H1 (cell line): ENCODE data around the gene KRT7. TPM values are rescaled to one million over a fixed set of nuclear protein-coding genes. Genes with fewer than 3 reads are reported as not detected.
A peak's percentile ranks its signal among the peaks of the same experiment; 100 is the strongest.

Source experiments
- CTCF ChIA-PET: fragments of 300-600 bp; sonication (Branson Sonifier 250); formaldehyde crosslinking; loops from one replicate; lab custom pipeline; 2021; ENCODE audit not compliant: partially characterized antibody; lab: Charles Lee
- POLR2A ChIA-PET: fragments of 300-600 bp; sonication (Branson Sonifier 250); formaldehyde crosslinking; loops from one replicate; lab custom pipeline; 2021; ENCODE audit warnings: inconsistent platforms; ENCODE audit not compliant: partially characterized antibody; lab: Charles Lee
- DNase-seq, 2 experiments: peaks; one replicate each; pipeline versions ENCODE4 v3.0.0 to v3.0.0-alpha.2; 2010 to 2022; ENCODE audit warnings: low spot score in 2 of 2, low read depth in 1 of 2, mixed read lengths in 1 of 2
- FAIRE-seq: peaks from 2 replicates; lab custom pipeline; 2011; peaks lifted over from hg19 to GRCh38; lab: Jason Lieb, UNC
- H2AFZ ChIP-seq: 2 replicates; pipeline ENCODE4 v1.8.1; 2012; ENCODE audit warnings: low read length, inconsistent platforms
- H2AK5ac ChIP-seq: 2 replicates; pipeline ENCODE4 v1.6.1; 2013; ENCODE audit warnings: low read depth, low read length
- H2BK120ac ChIP-seq: replicated peaks from 2 replicates; pipeline ENCODE3; 2013; ENCODE audit warnings: low read depth, low read length, inconsistent platforms
- H2BK12ac ChIP-seq: 2 replicates; pipeline ENCODE4 v1.6.1; 2013; ENCODE audit warnings: low read depth, low read length
- H2BK15ac ChIP-seq: 2 replicates; pipeline ENCODE4 v1.6.1; 2013; ENCODE audit warnings: low read length
- H2BK20ac ChIP-seq: 2 replicates; pipeline ENCODE4 v1.6.1; 2013; ENCODE audit warnings: low read length
- H2BK5ac ChIP-seq: 2 replicates; pipeline ENCODE4 v1.6.1; 2013; ENCODE audit warnings: low read depth, low read length
- H3K14ac ChIP-seq: 2 replicates; pipeline ENCODE4 v1.6.1; 2013; ENCODE audit warnings: inconsistent platforms; ENCODE audit not compliant: insufficient read length
- H3K18ac ChIP-seq: 2 replicates; pipeline ENCODE4 v1.6.1; 2013; ENCODE audit warnings: low read length; ENCODE audit errors: extremely low read depth
- H3K23ac ChIP-seq: 2 replicates; pipeline ENCODE4 v1.6.1; 2013; ENCODE audit warnings: inconsistent platforms; ENCODE audit not compliant: insufficient read length
- H3K23me2 ChIP-seq: 2 replicates; pipeline ENCODE4 v1.6.1; 2013; ENCODE audit warnings: low read depth, low read length
- H3K27ac ChIP-seq: 2 replicates; pipeline ENCODE4 v1.6.1; 2011; ENCODE audit warnings: low read depth, low read length, inconsistent platforms
- H3K27me3 ChIP-seq, 4 experiments: replicated peaks in 1 of 4; 1 replicate in 1 of 4; 2 replicates in 3 of 4; pipeline versions ENCODE4 v1.6.1 to v1.8.1; 2011 to 2013; ENCODE audit warnings: low read length in 3 of 4, mild to moderate bottlenecking in 3 of 4, inconsistent platforms in 2 of 4, mixed read lengths in 2 of 4, moderate library complexity in 1 of 4; ENCODE audit not compliant: control insufficient read depth in 3 of 4, insufficient read depth in 3 of 4; ENCODE audit errors: extremely low read depth in 1 of 4
- H3K36me3 ChIP-seq, 4 experiments: 2 replicates each; pipeline versions ENCODE4 v1.6.1 to v1.8.1; 2011 to 2013; ENCODE audit warnings: mild to moderate bottlenecking in 4 of 4, low read length in 3 of 4, moderate library complexity in 2 of 4, control low read depth in 1 of 4, inconsistent platforms in 1 of 4; ENCODE audit not compliant: insufficient read depth in 4 of 4, control insufficient read depth in 2 of 4
- H3K4ac ChIP-seq: replicated peaks from 2 replicates; pipeline ENCODE3; 2013; ENCODE audit warnings: low read length, low read depth, mixed read lengths, inconsistent platforms; ENCODE audit not compliant: insufficient read length
- H3K4me1 ChIP-seq, 4 experiments: replicated peaks in 1 of 4; 1 replicate in 1 of 4; 2 replicates in 3 of 4; pipeline versions ENCODE4 v1.6.1 to v1.8.1; 2011 to 2013; ENCODE audit warnings: low read length in 3 of 4, inconsistent platforms in 2 of 4, mixed read lengths in 1 of 4; ENCODE audit not compliant: insufficient read depth in 4 of 4, control insufficient read depth in 3 of 4
- H3K4me2 ChIP-seq, 2 experiments: 2 replicates each; pipeline versions ENCODE4 v1.6.1 to v1.8.1; 2011 to 2013; ENCODE audit warnings: low read depth in 2 of 2, low read length in 2 of 2, control low read depth in 1 of 2, inconsistent platforms in 1 of 2, mild to moderate bottlenecking in 1 of 2; ENCODE audit not compliant: insufficient read depth in 1 of 2
- H3K4me3 ChIP-seq, 4 experiments: fragments of 200-600, 300-600 bp in 1 of 4; sonication (generic), shearing (Covaris generic), sonication (Bioruptor Twin) in 1 of 4; 2 replicates each; pipeline versions ENCODE4 v1.5.1 to v1.8.1; 2011 to 2016; ENCODE audit warnings: low read length in 4 of 4, low read depth in 3 of 4, control low read depth in 2 of 4, inconsistent platforms in 2 of 4, mild to moderate bottlenecking in 2 of 4, mixed read lengths in 1 of 4, moderate library complexity in 1 of 4; ENCODE audit not compliant: insufficient read depth in 2 of 4; ENCODE audit errors: extremely low read depth in 1 of 4
- H3K56ac ChIP-seq: replicated peaks from 2 replicates; pipeline ENCODE3; 2013; ENCODE audit warnings: low read depth, mild to moderate bottlenecking, mixed read lengths, low read length, inconsistent platforms; ENCODE audit not compliant: insufficient read length
- H3K79me1 ChIP-seq: 2 replicates; pipeline ENCODE4 v1.6.1; 2013; ENCODE audit warnings: low read depth, low read length, control low read depth
- H3K79me2 ChIP-seq, 2 experiments: 2 replicates each; pipeline versions ENCODE4 v1.6.1 to v1.8.1; 2012 to 2013; ENCODE audit warnings: low read length in 2 of 2, mild to moderate bottlenecking in 2 of 2, inconsistent platforms in 1 of 2; ENCODE audit not compliant: insufficient read depth in 2 of 2, control insufficient read depth in 1 of 2
- H3K9ac ChIP-seq, 4 experiments: replicated peaks in 1 of 4; 1 replicate in 1 of 4; 2 replicates in 3 of 4; pipeline versions ENCODE4 v1.6.1 to v1.8.1; 2011 to 2013; ENCODE audit warnings: low read depth in 3 of 4, low read length in 3 of 4, control low read depth in 2 of 4, mild to moderate bottlenecking in 2 of 4, moderate library complexity in 2 of 4, inconsistent platforms in 1 of 4; ENCODE audit errors: extremely low read depth in 1 of 4
- H3K9me3 ChIP-seq, 2 experiments: 2 replicates each; pipeline versions ENCODE4 v1.6.1 to v1.8.1; 2012 to 2013; ENCODE audit warnings: mild to moderate bottlenecking in 2 of 2, moderate library complexity in 2 of 2, control low read depth in 1 of 2, inconsistent platforms in 1 of 2, low read depth in 1 of 2, low read length in 1 of 2, mixed read lengths in 1 of 2; ENCODE audit not compliant: insufficient read depth in 2 of 2
- H4K20me1 ChIP-seq, 2 experiments: replicated peaks in 1 of 2; 2 replicates each; pipeline versions ENCODE3 to v1.8.1; 2011 to 2013; ENCODE audit warnings: inconsistent platforms in 2 of 2, low read length in 2 of 2, mild to moderate bottlenecking in 1 of 2; ENCODE audit not compliant: insufficient read depth in 2 of 2, control insufficient read depth in 1 of 2
- H4K5ac ChIP-seq: 2 replicates; pipeline ENCODE4 v1.6.1; 2013; ENCODE audit warnings: low read length, low read depth, mixed read lengths, inconsistent platforms; ENCODE audit not compliant: insufficient read length
- H4K8ac ChIP-seq: 2 replicates; pipeline ENCODE4 v1.8.0; 2013; ENCODE audit warnings: mild to moderate bottlenecking, moderate library complexity, low read length, inconsistent platforms; ENCODE audit not compliant: insufficient read depth; ENCODE audit errors: extremely low read depth
- H4K91ac ChIP-seq: replicated peaks from 2 replicates; pipeline ENCODE3; 2013; ENCODE audit warnings: low read length, mixed read lengths, inconsistent platforms; ENCODE audit not compliant: insufficient read length
- WGBS, 2 experiments: shearing (Covaris generic) in 1 of 2; methylation state at CpG; one replicate each; pipeline versions ENCODE4 v1.1.6 to v1.1.7; 2013 to 2015; ENCODE audit warnings: low lambda C conversion rate in 2 of 2, mixed read lengths in 2 of 2, inconsistent platforms in 1 of 2, low coverage in 1 of 2, missing lambda C conversion rate in 1 of 2; ENCODE audit not compliant: insufficient replicate concordance in 2 of 2, insufficient coverage in 1 of 2, insufficient read length in 1 of 2; ENCODE audit errors: extremely low coverage in 1 of 2, missing lambda C conversion rate in 1 of 2; 5-methylcytosine and 5-hydroxymethylcytosine counted together
- polyA plus RNA-seq, 7 experiments: library from polyadenylated mRNA; depleted of rRNA in 3 of 7; stranded (reverse) in 5 of 7; unstranded in 2 of 7; fragments of >200 nt in 5 of 7; fragments of 200-250 nt in 2 of 7; gene quantifications; 1 replicate in 5 of 7; 2 replicates in 1 of 7; 4 replicates in 1 of 7; pipeline versions ENCODE4 v1.2.1 to v1.2.3, GENCODE V29; 2011 to 2013; ENCODE audit warnings: missing spikeins in 2 of 7, mixed read lengths in 2 of 7
- total RNA-seq: library from RNA; stranded (reverse); fragmentation: NEBNext Ultra II Directional; extraction: Animal tissue kit (Norgen Biotek cat#: 25700); gene quantifications from 2 replicates; pipeline ENCODE4 v1.2.1, GENCODE V29; 2021

Gene KRT7
- total and polyA plus RNA-seq, 2 of the 8 experiments (the other 6 are each of a cell fraction or from before 2014, with no cell fraction given), result 13.2 to 19.0 TPM

DNA sequence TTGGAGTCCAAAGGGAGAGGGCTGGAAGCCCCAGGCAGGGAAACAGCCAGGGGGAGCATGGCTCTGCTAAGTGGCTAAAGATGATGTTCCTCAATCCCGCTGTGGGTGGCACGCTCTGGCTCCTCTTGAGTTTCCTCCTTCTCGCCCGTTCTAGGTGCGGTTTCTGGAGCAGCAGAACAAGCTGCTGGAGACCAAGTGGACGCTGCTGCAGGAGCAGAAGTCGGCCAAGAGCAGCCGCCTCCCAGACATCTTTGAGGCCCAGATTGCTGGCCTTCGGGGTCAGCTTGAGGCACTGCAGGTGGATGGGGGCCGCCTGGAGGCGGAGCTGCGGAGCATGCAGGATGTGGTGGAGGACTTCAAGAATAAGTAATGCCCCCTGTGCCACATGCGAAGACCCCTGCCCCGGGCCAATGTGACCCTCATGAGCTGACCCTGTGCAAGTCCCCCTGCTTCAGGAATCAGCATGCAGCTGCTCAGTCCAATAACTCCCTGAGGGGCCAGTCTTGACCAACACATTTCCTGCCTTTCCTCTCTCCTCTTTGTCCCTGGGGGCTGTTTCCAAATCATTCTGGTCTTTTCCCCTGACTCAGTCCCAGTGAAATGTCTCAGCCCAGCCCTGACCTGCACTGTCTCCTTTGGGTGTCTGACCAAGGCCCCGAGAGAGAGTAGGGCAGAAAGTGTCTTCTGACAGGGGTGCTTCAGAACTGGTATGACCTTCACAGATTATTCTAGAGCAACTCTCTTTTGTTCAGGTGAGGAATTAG, 2.1 kb downstream of the KRT7 start:
- peak overlapping the region; percentile 75; the same call in 1 of the 2 replicates for H2BK12ac ChIP-seq
- FAIRE-seq (no peak), DNase-seq (no peak)
- no peaks in the 10 kb centered on the region; a peak in 1 of 8 replicates for H3K36me3 ChIP-seq
- no peak overlapping the region for H2BK5ac ChIP-seq
- no peak overlapping the region for H3K14ac ChIP-seq
- no peak overlapping the region for H3K56ac ChIP-seq
- peak overlapping the region; percentile 29; the same call in 1 of the 2 replicates for H2BK15ac ChIP-seq
- no peak overlapping the region for H3K9ac ChIP-seq
- H3K23ac ChIP-seq, result no peak overlapping the region
- H3K23me2 ChIP-seq, result peaks cover 8% of the 10 kb centered on the region; the same call in 1 of the 2 replicates
- no peaks in the 10 kb centered on the region for H3K79me2 ChIP-seq
- H4K8ac ChIP-seq, result peak overlapping the region; percentile 20; the same call in 1 of the 2 replicates
- POLR2A ChIA-PET, result interaction anchor here (0.6 to 1.2 kb wide), 3 partner anchors 11 to 394 kb away, joined by 3 read pairs; no protein-coding TSS in a partner anchor
- no peak overlapping the region for H2AFZ ChIP-seq
- WGBS, 2 experiments, result 96% methylated on average over 15 of the region's 15 CpGs; no CpG with 5 or more reads in 1 of the 2 experiments
- no peak overlapping the region for H3K4ac ChIP-seq
- CTCF ChIA-PET, result interaction anchor here (0.6 to 17.6 kb wide), 16 partner anchors 10 to 92 kb away, joined by 3 to 151 read pairs (median 6); partner anchors contain the start of gene KRT83
- no peak overlapping the region for H3K18ac ChIP-seq
- H3K9me3 ChIP-seq, result no peaks in the 10 kb centered on the region
- peak overlapping the region; percentile 66 for H2BK20ac ChIP-seq
- H4K91ac ChIP-seq, result no peak overlapping the region
- H3K27me3 ChIP-seq, result peaks cover 0 to 50% (median 26%) of the 10 kb centered on the region in 4 experiments; a peak in 6 of 7 replicates
- H3K4me2 ChIP-seq, result no peak overlapping the region
- H2BK120ac ChIP-seq, result no peak overlapping the region
- peak overlapping the region; percentile 45; the same call in 1 of the 2 replicates for H2AK5ac ChIP-seq
- H3K27ac ChIP-seq, result no peak overlapping the region
- H3K4me1 ChIP-seq, result peaks cover 14 to 44% (median 29%) of the 10 kb centered on the region in 4 experiments
- H3K4me3 ChIP-seq, result no peak overlapping the region
- no peak overlapping the region for H4K5ac ChIP-seq
- no peaks in the 10 kb centered on the region for H4K20me1 ChIP-seq
- H3K79me1 ChIP-seq, result no peaks in the 10 kb centered on the region
